ENCODE data around the gene TRIO. TPM values are rescaled to one million over a fixed set of nuclear protein-coding genes. Genes with fewer than 3 reads are reported as not detected.

Gene TRIO
- total and polyA plus RNA-seq, 2 donors (not counting 3 experiments of a cell fraction or from before 2014, with no cell fraction given), result 82.9 to 248 TPM

DNA sequence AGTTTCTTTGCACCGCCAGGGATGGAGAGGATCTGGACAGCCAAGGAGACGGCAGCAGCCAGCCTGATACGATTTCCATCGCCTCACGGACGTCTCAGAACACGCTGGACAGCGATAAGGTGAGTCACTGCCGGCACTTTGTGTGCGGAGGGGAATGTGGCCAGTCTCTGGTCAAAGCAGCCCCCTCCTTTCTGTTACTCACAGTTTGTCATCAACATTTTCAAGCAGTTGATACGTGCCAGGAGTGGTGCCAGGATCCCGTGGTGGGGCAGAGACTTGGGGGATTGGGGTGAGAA is 263.4 kb downstream of the TRIO start:
- POLR2A ChIA-PET, result no interaction called here
- no peaks in the 10 kb centered on the region for H3K9me1 ChIP-seq (replicated peaks; ENCODE audit: control insufficient read depth, extremely low read depth, insufficient read depth, low read length)
- TF ChIP-seq POLR2A (IDR thresholded peaks at IDR 0.05; ENCODE audit: low read depth, low read length) (no peak), MYC (IDR thresholded peaks at IDR 0.05; ENCODE audit: low read depth, low read length) (peak; percentile 14), EZH2 (IDR thresholded peaks at IDR 0.05; ENCODE audit: borderline replicate concordance, low read depth, low read length, severe bottlenecking) (no peak), JUN (IDR thresholded peaks at IDR 0.05; ENCODE audit: borderline replicate concordance, insufficient read depth, insufficient read length, low read depth) (peak; percentile 81), GATA2 (IDR thresholded peaks at IDR 0.05; ENCODE audit: insufficient read depth, insufficient read length, low read depth, low read length) (no peak), POLR2AphosphoS5 (IDR thresholded peaks at IDR 0.05; ENCODE audit: insufficient read depth, low read depth, low read length) (peak; percentile 75), FOS (IDR thresholded peaks at IDR 0.05; ENCODE audit: borderline replicate concordance, insufficient read depth, low read length) (peak; percentile 42)
- TF ChIP-seq, protein P1, sequence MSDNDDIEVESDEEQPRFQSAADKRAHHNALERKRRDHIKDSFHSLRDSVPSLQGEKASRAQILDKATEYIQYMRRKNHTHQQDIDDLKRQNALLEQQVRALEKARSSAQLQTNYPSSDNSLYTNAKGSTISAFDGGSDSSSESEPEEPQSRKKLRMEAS (IDR thresholded peaks at IDR 0.05; ENCODE audit: insufficient read depth, insufficient read length), result no peak
- TF ChIP-seq, protein P2, sequence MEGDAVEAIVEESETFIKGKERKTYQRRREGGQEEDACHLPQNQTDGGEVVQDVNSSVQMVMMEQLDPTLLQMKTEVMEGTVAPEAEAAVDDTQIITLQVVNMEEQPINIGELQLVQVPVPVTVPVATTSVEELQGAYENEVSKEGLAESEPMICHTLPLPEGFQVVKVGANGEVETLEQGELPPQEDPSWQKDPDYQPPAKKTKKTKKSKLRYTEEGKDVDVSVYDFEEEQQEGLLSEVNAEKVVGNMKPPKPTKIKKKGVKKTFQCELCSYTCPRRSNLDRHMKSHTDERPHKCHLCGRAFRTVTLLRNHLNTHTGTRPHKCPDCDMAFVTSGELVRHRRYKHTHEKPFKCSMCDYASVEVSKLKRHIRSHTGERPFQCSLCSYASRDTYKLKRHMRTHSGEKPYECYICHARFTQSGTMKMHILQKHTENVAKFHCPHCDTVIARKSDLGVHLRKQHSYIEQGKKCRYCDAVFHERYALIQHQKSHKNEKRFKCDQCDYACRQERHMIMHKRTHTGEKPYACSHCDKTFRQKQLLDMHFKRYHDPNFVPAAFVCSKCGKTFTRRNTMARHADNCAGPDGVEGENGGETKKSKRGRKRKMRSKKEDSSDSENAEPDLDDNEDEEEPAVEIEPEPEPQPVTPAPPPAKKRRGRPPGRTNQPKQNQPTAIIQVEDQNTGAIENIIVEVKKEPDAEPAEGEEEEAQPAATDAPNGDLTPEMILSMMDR (IDR thresholded peaks at IDR 0.05; ENCODE audit: extremely low read depth in 1 of 2, insufficient read depth in 1 of 2, low read depth in 1 of 2, low read length in 2 of 2), result no peak
- peaks cover 12 to 16% of the 10 kb centered on the region in 2 experiments for H3K36me3 ChIP-seq (ENCODE audit: control insufficient read depth in 2 of 2, extremely low read depth in 1 of 2, insufficient read depth in 2 of 2, low read length in 2 of 2)
- H3K27me3 ChIP-seq (ENCODE audit: control insufficient read depth in 2 of 2, insufficient read depth in 2 of 2, low read length in 2 of 2), result no peaks in the 10 kb centered on the region
- peaks cover 22% of the 10 kb centered on the region for H3K79me2 ChIP-seq (ENCODE audit: control insufficient read depth, insufficient read depth, low read length)
- FAIRE-seq, result peak; percentile 96
- no peak overlapping the region for H3K4me3 ChIP-seq (replicated peaks in 1 of 3; ENCODE audit: insufficient read depth in 1 of 3, low read depth in 1 of 3, low read length in 3 of 3)
- dilution Hi-C loops (cut with MboI; ENCODE audit: extremely low pct_ligation_motif_present, low sequenced_read_pairs), result no loop called here
- no peak overlapping the region for H3K4me2 ChIP-seq (ENCODE audit: insufficient read depth, low read length)
- intact Hi-C loops (cut with micrococcal nuclease), result loop anchor here (5.0 kb wide), 1 partner anchor 419 kb away; no protein-coding TSS in a partner anchor
- H3K9ac ChIP-seq (replicated peaks; ENCODE audit: extremely low read depth, insufficient read depth, low read length), result peak overlapping the region; percentile 59
- no peaks in the 10 kb centered on the region for H3K9me3 ChIP-seq (replicated peaks; ENCODE audit: control insufficient read depth, insufficient read depth, low read length)
- no peaks in the 10 kb centered on the region for H4K20me1 ChIP-seq (replicated peaks; ENCODE audit: control insufficient read depth, extremely low read depth, insufficient read depth, low read length)
- peaks cover 33% of the 10 kb centered on the region for H3K4me1 ChIP-seq (ENCODE audit: control insufficient read depth, extremely low read depth, insufficient read depth, low read length)
- CTCF ChIA-PET, result interaction anchor here (4.3 kb wide), 1 partner anchor 242 kb away, joined by 23 read pairs; no protein-coding TSS in a partner anchor
- no peak overlapping the region for H2AFZ ChIP-seq (ENCODE audit: low read depth, low read length)
- DNase-seq (ENCODE audit: low read depth, low spot score), result peak; percentile 69
- peak overlapping the region; percentile 98 for H3K27ac ChIP-seq (ENCODE audit: insufficient read depth, low read depth, low read length)
- no TSS peak for BruUV-seq (replicated peaks)
